B cell (primary cell): ENCODE data around the gene DYRK1A.

Experiments
- CTCF ChIP-seq: fragments of 200-600 bp; IDR thresholded peaks from one replicate; pipeline ENCODE4 v1.8.0; 2022; ENCODE audit warnings: antibody characterized with exemption, mild to moderate bottlenecking
- EZH2 ChIP-seq: IDR thresholded peaks from 2 replicates; pipeline ENCODE4 v1.6.1; 2012; ENCODE audit warnings: borderline replicate concordance, low read depth, mild to moderate bottlenecking, moderate library complexity, low read length; ENCODE audit not compliant: insufficient read depth, poor library complexity, severe bottlenecking

- TF ChIP-seq CTCF (no peak), EZH2 (no peak)
These were observed 200.4 kb downstream of the DYRK1A start for GRCh38 chr21:37566790-37567615.
